Uterus (tissue), 4 donors: Measurements from ENCODE around the gene TSNAX. TPM values are rescaled to one million over a fixed set of nuclear protein-coding genes. Genes with fewer than 3 reads are reported as not detected.
"Not testable (repeated sequence)": the region's sequence is repeated elsewhere in the genome, so short reads cannot be mapped to it uniquely, and the experiment has no call there.

Experiments used
- DNase-seq, 2 donors: peaks; one replicate each; pipeline ENCODE4 v3.0.0-alpha.2; 2019 to 2020
- H3K27ac ChIP-seq, 2 donors: fragments of 200-600 bp; sonication (generic); 1 replicate in 1 of 2; 2 replicates in 1 of 2; pipeline ENCODE4 v1.5.1; 2016 to 2018
- H3K27me3 ChIP-seq, 2 donors: fragments of 200-600 bp; sonication (generic); one replicate each; pipeline ENCODE4 v1.5.1; 2018 to 2019; ENCODE audit warnings: control low read depth in 1 of 2
- H3K36me3 ChIP-seq, 2 donors: fragments of 200-600 bp; sonication (generic); one replicate each; pipeline ENCODE4 v1.5.1; 2019; ENCODE audit warnings: control low read depth in 1 of 2
- H3K4me1 ChIP-seq, 2 donors: fragments of 200-600 bp; sonication (generic); one replicate each; pipeline ENCODE4 v1.5.1; 2018 to 2019; ENCODE audit warnings: control low read depth in 1 of 2
- H3K4me3 ChIP-seq, 2 donors: fragments of 200-600 bp; sonication (generic); 1 replicate in 1 of 2; 2 replicates in 1 of 2; pipeline ENCODE4 v1.5.1; 2018 to 2019; ENCODE audit warnings: mild to moderate bottlenecking in 1 of 2
- H3K9me3 ChIP-seq, 2 donors: fragments of 200-600 bp; sonication (generic); one replicate each; pipeline ENCODE4 v1.5.1; 2019; ENCODE audit warnings: control low read depth in 1 of 2
- CTCF ChIP-seq, 4 experiments: fragments of 200-600 bp in 2 of 4; fragments of 450-650 bp in 2 of 4; sonication (generic) in 2 of 4; IDR thresholded peaks; one replicate each; pipeline ENCODE4 v1.5.1; 2016 to 2019; ENCODE audit warnings: antibody characterized with exemption in 4 of 4, mild to moderate bottlenecking in 2 of 4, moderate library complexity in 1 of 4
- POLR2A ChIP-seq, 2 donors: fragments of 450-650 bp; IDR thresholded peaks; one replicate each; pipeline ENCODE4 v1.6.1; 2016; ENCODE audit warnings: antibody characterized with exemption in 2 of 2, mild to moderate bottlenecking in 1 of 2, moderate library complexity in 1 of 2
- intact Hi-C: fragments of 100-400 bp; cut with DNase I; formaldehyde crosslinking; loops from one replicate; pipeline ENCODE4 v1.15.1; 2023; ENCODE audit warnings: low total_unique reads
- total RNA-seq, 4 donors: library from RNA; depleted of rRNA in 3 of 4; stranded (reverse); fragments of >200 nt in 3 of 4; gene quantifications; one replicate each; pipeline versions ENCODE4 v1.1.0 to v1.2.4, GENCODE V29; 2014 to 2023
- donor health status: DM: yes; HTN: yes; CAD: no.

The TSNAX gene
- total RNA-seq, 4 donors from 2014 or later = 30.6 to 142 (median 63.9) TPM

GRCh38 chr1:231592809-231593208 is 64.3 kb downstream of the TSNAX start:
- H3K36me3 ChIP-seq = no peaks in the 10 kb centered on the region
- no peaks in the 10 kb centered on the region for H3K9me3 ChIP-seq
- no peak overlapping the region for H3K27ac ChIP-seq
- TF ChIP-seq POLR2A (IDR thresholded peaks at IDR 0.05) (no peak), CTCF (IDR thresholded peaks at IDR 0.05) (no peak)
- intact Hi-C loops = no loop called here
- no peak for DNase-seq
- no peaks in the 10 kb centered on the region for H3K4me1 ChIP-seq
- no peak overlapping the region for H3K4me3 ChIP-seq
- H3K27me3 ChIP-seq = no peaks in the 10 kb centered on the region

- intact Hi-C loops, H3K36me3 ChIP-seq, DNase-seq, H3K27me3 ChIP-seq, H3K4me1 ChIP-seq, H3K9me3 ChIP-seq, H3K4me3 ChIP-seq, H3K27ac ChIP-seq: not testable (repeated sequence)
Observed at GRCh38 chr1:231593264-231593663, 64.8 kb downstream of the TSNAX start.

GRCh38 chr1:231594123-231594522 is 65.7 kb downstream of the TSNAX start:
- Histone ChIP-seq H3K36me3 (no peaks in the 10 kb centered on the region), H3K27me3 (no peaks in the 10 kb centered on the region), H3K27ac (no peak overlapping the region), H3K9me3 (no peaks in the 10 kb centered on the region), H3K4me3 (no peak overlapping the region), H3K4me1 (no peaks in the 10 kb centered on the region)
- TF ChIP-seq CTCF (IDR thresholded peaks at IDR 0.05) (no peak), POLR2A (IDR thresholded peaks at IDR 0.05) (no peak)
- intact Hi-C loops = no loop called here
- DNase-seq = no peak

GRCh38 chr1:231594749-231595148 is 66.3 kb downstream of the TSNAX start:
- Histone ChIP-seq H3K27me3 (no peaks in the 10 kb centered on the region), H3K27ac (no peak overlapping the region), H3K9me3 (no peaks in the 10 kb centered on the region), H3K4me3 (no peak overlapping the region), H3K4me1 (no peaks in the 10 kb centered on the region), H3K36me3 (no peaks in the 10 kb centered on the region)
- TF ChIP-seq CTCF (IDR thresholded peaks at IDR 0.05) (no peak), POLR2A (IDR thresholded peaks at IDR 0.05) (no peak)
- DNase-seq = no peak
- intact Hi-C loops = no loop called here

GRCh38 chr1:231596337-231596791 is 67.9 kb downstream of the TSNAX start:
- DNase-seq = no peak
- Histone ChIP-seq H3K36me3 (no peaks in the 10 kb centered on the region), H3K27ac (no peak overlapping the region), H3K27me3 (no peaks in the 10 kb centered on the region), H3K4me3 (no peak overlapping the region), H3K9me3 (no peaks in the 10 kb centered on the region), H3K4me1 (no peaks in the 10 kb centered on the region)
- intact Hi-C loops = no loop called here
- TF ChIP-seq POLR2A (IDR thresholded peaks at IDR 0.05) (no peak), CTCF (IDR thresholded peaks at IDR 0.05) (no peak)

GRCh38 chr1:231597971-231598370 is 69.5 kb downstream of the TSNAX start:
- no peaks in the 10 kb centered on the region for H3K4me1 ChIP-seq
- H3K36me3 ChIP-seq = no peaks in the 10 kb centered on the region
- H3K9me3 ChIP-seq = no peaks in the 10 kb centered on the region

More at GRCh38 chr1:231597971-231598370, 69.5 kb downstream of the TSNAX start:
- no peak for DNase-seq
- intact Hi-C loops = no loop called here
- TF ChIP-seq POLR2A (IDR thresholded peaks at IDR 0.05) (no peak), CTCF (IDR thresholded peaks at IDR 0.05) (no peak)
- no peak overlapping the region for H3K27ac ChIP-seq
- H3K27me3 ChIP-seq = no peaks in the 10 kb centered on the region
- H3K4me3 ChIP-seq = no peak overlapping the region
